ENCODE measurements around the gene ZBTB40.

ZBTB40 gene

GRCh38 chr1:22428672-22429071, 23.0 kb upstream of the ZBTB40 start:
- Histone ChIP-seq H3K4me3 (peak overlapping the region in 5 of 7 experiments; percentile 15 to 32 (median 20)), H3K27ac (no peak overlapping the region)

DNA sequence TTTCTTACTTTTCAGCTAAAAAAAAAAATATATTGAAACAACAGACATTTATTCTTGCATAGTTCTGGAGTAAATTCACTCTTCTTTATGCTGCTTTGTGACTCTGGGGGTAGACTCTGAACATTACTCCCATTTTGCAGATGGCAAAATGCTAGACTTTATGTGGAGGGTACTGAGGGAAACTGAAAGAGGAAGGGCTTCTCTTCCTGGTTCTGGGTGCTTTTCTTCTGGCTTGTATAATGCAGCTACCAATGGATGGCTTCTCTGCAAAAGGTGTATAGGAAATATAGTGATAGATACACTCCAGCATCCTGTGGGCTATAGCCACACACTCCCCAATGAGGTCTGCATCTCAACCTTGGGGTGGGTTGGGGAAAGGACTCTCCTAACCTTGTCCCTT, 19.7 kb upstream of the ZBTB40 start:
- Histone ChIP-seq H3K27ac (no peak overlapping the region), H3K4me3 (no peak overlapping the region)

DNA sequence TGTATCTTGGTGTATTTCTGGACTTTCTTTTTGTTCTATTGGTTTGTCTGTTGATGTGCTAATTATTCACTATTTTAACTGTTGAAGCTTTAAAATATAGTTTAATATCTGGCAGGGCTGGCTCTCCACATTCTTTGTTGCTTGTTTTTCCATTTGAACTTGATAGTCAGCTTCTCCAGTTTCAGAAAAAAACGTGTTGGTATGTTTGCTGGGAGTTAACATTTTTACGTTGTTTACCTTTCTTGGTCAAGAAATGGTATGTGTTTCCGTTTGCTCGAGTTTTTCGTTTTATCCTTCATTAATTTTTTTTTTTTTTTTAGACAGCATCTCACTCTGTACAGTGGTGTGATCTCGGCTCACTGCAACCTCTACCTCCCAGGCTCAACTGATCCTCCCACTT, 16.9 kb upstream of the ZBTB40 start:
- Histone ChIP-seq H3K4me3 (no peak overlapping the region), H3K27ac (no peak overlapping the region)

- H3K4me3 ChIP-seq: no peak overlapping the region
- no peak overlapping the region for H3K27ac ChIP-seq
Measured at GRCh38 chr1:22436948-22437347, 14.7 kb upstream of the ZBTB40 start.

GRCh38 chr1:22437573-22437972, 14.1 kb upstream of the ZBTB40 start:
- H3K4me3 ChIP-seq: no peak overlapping the region
- no peak overlapping the region for H3K27ac ChIP-seq

DNA sequence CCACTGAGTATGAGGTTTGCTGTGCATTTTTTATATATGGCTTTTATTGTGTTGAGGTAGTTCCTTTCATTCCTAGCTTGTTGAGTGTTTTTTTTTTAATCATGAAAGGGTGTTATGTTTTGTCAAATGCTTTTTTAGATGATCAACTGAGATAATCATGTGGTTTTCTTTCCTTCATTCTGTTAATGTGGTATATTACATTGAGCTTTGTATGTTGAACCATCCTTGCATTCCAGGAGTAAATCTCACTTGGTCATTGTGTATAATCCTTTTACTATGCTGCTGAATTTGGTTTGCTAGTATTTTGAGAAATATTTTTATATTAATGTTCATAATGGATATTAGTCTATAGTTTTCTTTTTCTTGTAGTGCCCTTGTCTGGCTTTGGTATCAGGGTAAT, 11.1 kb upstream of the ZBTB40 start:
- no peak overlapping the region for H3K4me3 ChIP-seq
- H3K27ac ChIP-seq: no peak overlapping the region

DNA sequence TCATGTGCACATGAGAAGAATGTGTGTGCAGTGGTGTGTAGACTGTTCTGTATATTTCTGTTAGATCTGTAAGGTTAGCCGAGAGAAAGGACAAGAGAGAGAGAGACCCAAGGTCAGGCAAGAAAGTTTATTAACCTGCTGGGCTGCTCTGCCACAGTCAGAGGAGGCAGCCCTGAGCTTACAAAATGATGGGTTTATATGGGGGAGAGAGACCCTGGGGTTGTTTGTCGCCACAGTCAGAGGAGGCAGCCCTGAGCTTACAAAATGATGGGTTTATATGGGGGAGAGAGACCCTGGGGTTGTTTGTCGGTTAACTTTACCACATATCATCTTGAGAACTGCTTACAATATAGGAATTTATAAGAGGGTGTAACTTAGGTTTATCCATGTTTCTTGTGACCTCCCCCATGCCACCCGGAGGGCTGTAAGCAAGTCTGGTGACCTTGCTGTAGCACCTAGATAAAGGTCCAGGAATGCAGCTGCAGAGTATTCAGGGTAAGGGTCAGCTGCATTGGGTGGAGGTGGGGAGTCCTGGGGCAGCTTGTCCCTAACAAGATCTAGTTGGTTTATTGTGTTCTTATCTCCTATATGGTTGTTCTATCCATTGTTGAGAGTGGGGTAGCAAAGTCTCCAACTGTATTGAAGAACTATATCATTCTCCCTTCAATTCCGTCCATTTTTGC, 9.3 kb upstream of the ZBTB40 start:
- Histone ChIP-seq H3K4me3 (no peak overlapping the region), H3K27ac (no peak overlapping the region)

- Histone ChIP-seq H3K4me3 (no peak overlapping the region), H3K27ac (no peak overlapping the region)
Measured at GRCh38 chr1:22443332-22443731, 8.3 kb upstream of the ZBTB40 start.

DNA sequence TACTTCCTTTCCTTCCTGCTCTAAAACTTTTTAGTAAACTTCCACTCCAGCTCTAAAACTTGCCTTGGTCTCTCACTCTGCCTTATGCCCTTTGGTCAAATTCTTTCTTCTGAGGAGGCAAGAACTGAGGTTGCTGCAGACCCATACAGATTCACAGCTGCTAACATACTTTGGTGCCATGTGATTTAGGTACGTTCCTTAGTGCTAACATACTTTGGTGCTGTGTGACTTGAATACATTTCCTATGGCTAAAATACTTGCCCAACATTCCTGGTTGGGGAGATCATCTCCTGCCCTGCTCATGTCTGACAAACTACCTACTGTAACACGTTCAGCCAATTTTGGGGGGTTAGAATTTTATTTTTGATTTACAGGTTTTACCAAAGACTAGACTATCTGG, 6.8 kb upstream of the ZBTB40 start:
- no peak overlapping the region for H3K4me3 ChIP-seq
- no peak overlapping the region for H3K27ac ChIP-seq

DNA sequence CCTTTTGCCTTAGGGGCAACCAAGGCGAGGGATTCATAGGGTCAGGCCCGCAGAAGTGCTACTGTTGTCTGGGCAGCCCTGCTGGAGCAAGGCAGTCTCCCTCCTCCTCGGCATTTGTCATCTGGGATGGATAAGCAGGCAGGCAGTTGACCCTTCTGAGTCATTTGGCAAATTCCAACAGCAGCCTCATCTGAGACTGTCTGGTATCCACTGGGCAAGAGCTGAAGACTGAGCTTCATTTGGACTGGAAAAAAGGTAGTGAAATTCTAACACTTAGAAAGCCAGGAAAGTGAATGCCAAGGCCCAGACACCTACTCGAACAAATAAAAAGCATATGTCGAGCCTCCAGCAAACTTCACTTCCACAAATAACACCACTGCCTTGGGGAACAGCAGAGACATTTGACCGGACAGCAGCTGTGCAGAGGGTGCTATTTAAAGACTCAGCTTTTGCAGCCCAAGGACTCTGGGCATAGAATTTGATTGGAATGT, 4.0 kb upstream of the ZBTB40 start:
- peak overlapping the region in 5 of 21 experiments; percentile 11 to 46 (median 23) for H3K27ac ChIP-seq
- no peak overlapping the region for H3K4me3 ChIP-seq

- Histone ChIP-seq H3K4me3 (no peak overlapping the region), H3K27ac (no peak overlapping the region)
Measured at GRCh38 chr1:22449636-22450035, 2.0 kb upstream of the ZBTB40 start.

DNA sequence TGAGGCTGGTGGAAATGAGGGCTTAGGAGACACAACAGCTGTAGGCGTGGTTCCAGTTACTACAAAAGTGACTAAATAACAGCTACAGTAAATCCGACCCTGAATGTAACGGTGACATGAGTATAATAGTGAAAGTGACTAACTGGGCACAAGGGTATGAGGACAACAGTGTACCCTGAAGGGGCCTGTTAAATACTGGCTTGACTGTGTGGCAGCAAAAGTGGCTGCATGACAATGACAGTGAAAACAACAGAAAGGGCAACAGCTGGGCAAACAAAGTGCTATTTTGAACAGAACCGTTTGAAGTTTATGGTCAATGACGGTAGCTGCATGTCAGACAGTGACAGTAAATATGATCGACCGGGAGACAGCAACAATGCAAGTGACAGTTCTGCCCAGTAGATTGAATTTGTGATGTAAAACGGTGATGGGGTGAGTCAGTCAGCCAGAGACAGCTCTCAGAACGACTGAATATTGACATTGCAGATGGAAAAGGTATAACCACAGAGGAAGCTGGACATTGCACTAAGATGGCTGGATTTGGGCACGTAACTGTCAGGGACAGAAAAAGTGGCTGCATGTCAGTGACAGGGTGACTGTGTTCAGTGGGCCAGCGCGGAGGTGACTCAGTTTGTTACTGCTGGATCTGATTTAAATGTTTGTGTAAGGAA, 1.2 kb upstream of the ZBTB40 start:
- Histone ChIP-seq H3K27ac (no peak overlapping the region), H3K4me3 (no peak overlapping the region)

DNA sequence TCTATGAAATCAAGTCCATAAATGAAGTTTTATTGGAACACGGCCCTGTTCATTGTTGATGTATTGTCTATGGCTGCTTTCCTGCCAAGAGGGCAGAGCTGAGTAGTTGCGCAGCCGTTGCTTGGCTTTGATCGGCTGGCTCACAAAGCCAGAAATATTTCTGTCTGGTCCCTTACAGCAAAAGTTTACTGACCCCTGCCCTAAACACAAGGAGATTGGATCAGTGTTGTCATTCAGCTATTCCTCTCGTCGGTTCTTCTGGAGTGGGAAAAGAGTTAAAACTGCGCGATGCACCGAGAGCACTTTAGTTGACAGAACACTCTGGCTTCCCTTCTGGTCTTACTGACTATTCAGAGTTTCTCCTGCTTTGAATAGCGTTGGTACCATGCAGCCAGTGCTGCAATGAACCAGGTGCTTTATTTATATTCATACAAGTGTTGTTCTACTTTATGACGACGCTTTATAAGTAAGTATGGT, 868 bp downstream of the ZBTB40 start:
- peak overlapping the region in 20 of 21 experiments; percentile 77 to 97 (median 90) for H3K27ac ChIP-seq

GRCh38 chr1:22453181-22453580, 1.5 kb downstream of the ZBTB40 start:
- H3K27ac ChIP-seq: peak overlapping the region in 4 of 21 experiments; percentile 90 to 95 (median 92)

More for the DNA sequence above, 868 bp downstream of the ZBTB40 start:
- H3K4me3 ChIP-seq: peak overlapping the region; percentile 67 to 97 (median 86)

GRCh38 chr1:22454476-22455056, 2.9 kb downstream of the ZBTB40 start:
- H3K4me3 ChIP-seq: no peak overlapping the region
- H3K27ac ChIP-seq: no peak overlapping the region

More at GRCh38 chr1:22453181-22453580, 1.5 kb downstream of the ZBTB40 start:
- H3K4me3 ChIP-seq: no peak overlapping the region

DNA sequence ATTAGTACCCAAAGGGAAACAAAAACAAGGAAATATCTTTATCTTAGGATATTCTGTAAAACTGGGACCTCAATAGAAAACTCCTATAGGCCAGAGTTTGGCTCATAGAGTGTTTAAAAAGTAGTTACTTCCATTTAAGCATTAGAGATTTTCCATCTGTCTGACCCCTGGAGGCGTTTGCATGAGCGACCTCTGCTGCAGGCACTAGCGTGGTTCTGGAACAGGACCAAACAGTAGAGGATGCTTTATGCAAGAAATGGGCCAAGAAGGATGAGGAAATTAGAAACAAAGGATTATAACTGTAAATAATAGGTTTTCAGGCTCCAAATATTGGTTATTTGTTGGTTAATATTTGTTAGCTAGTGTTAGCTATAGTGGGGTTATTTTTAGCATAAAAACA, 5.7 kb downstream of the ZBTB40 start:
- Histone ChIP-seq H3K4me3 (no peak overlapping the region), H3K27ac (no peak overlapping the region)

GRCh38 chr1:22457836-22458235, 6.2 kb downstream of the ZBTB40 start:
- Histone ChIP-seq H3K27ac (no peak overlapping the region), H3K4me3 (no peak overlapping the region)

DNA sequence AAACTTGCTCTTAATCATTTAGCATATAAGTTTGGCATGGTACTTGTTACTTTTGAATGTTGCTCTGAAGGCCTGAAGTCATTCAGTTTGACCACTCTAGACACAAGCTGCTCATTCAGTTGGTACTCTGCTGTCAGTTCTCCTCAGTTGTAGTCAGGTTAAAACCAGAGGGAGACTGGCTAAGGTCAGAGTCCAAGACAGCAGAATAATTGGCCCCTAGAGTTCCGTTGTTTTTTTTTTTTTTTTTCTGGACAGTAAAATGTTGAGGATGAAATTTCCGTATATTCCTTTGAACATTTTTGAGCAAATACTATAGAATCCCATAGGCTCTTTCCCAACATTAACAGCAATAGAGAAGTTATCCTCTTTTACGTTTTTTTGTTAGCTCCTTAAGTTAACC, 9.4 kb downstream of the ZBTB40 start:
- Histone ChIP-seq H3K27ac (no peak overlapping the region), H3K4me3 (no peak overlapping the region)

DNA sequence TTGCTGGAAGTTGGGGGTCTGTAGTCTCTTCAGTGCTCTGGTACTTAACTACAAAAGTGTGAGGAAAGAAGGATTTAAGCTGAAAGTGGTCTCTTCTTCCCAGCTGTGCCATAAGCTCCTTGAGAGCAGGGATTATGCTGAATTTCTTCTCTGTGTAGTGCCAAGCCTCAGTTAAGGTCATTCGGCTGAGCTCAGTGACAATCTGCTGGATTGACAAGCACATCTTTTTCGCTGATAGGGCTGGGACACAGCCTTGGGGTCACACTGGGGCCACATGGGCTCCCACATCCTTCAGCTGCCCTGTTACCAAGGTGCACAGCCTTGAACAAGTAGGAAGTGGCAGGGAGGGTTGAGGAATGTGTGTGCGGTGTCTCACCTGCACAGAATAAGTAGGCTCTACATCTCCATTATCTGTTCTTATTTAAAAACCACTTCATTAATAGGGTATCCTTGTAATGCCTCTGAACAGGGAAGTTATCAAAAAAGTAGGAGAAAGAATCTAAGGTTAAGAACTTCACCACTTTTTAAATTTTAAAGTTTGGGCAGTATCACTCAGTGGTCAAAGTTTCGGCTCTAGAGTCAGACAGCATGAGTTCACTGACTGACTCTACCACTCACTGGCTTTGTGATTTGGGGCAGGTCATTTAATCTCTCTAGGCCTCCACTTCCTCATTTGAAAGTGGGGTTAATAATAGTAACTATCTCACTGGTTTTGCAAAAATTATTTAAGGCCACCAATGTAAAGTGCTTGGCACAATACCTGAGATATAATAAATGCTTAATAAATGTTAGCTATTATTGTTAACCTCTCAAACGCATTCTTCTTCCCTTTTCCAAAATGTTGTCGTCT, 10.3 kb downstream of the ZBTB40 start:
- Histone ChIP-seq H3K4me3 (no peak overlapping the region), H3K27ac (no peak overlapping the region)

DNA sequence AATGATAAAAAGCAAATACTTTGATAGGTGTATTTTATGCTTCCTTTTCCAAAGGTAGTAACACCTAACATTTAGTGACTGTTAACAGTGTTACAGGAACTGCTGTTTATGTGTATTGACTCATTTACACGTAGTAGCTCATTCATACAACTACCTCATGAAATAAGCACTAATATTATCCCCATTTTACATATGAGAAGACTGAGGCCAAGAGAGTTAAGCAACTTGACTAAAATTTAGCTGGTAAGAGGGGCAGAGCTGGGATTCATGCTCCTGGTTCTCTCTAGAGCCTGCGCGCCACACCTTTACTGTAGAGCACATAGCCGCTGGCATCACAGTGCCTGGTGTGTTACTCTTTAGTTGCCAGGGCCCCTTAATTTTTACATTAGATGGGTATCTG, 11.3 kb downstream of the ZBTB40 start:
- Histone ChIP-seq H3K27ac (no peak overlapping the region), H3K4me3 (no peak overlapping the region)
